GM18907 (cell line): ENCODE data around the gene TBC1D9.
"Not testable (repeated sequence)": the region's sequence is repeated elsewhere in the genome, so short reads cannot be mapped to it uniquely, and the experiment has no call there.

ENCODE experiments used
- ATAC-seq: cut with Tn5 transposase; IDR thresholded peaks from one replicate; pipeline ENCODE4 v1.9.1; 2021; ENCODE audit warnings: mild to moderate bottlenecking, moderate library complexity; ENCODE audit not compliant: unreplicated experiment

The TBC1D9 gene

DNA sequence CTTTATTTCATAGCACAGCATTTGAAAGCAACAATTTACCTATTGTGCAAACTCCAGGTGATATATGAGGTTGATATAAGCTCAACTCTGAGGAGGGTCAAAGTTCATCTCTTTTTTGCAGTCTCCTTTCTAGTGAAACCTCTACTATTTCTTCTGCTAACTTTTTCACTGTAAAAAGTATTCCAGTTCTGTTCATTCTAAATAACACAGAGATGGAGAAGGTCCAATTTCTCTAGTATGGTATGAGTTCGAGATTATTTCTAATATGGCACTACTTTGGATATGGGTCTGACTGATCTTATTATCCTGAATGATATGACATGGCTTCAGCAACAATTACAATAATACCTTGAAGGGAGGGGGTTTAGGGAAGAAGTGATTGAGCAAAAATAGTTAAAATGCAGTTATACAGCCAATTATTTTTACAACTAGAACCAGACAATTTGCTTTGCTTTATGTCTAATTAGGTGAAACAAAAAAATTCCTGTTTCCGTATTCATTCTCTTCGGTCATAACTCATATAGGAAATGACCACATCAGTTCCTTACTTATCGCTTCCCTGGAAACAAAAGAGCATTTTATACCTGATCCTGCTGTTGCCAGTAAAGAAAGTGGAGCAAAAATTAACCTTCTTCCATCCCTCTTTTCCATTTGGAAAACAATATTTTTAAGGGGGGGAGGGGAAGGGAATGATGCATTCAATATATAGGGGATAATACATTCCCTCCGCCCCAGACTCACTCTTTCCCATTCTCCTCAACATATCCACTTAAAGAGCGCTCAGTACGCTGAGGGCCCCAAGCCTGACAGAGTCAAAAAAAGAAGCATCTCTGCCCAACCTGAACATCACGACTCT lies 1.0 kb downstream of the TBC1D9 start:
- ATAC-seq, result no peak

DNA sequence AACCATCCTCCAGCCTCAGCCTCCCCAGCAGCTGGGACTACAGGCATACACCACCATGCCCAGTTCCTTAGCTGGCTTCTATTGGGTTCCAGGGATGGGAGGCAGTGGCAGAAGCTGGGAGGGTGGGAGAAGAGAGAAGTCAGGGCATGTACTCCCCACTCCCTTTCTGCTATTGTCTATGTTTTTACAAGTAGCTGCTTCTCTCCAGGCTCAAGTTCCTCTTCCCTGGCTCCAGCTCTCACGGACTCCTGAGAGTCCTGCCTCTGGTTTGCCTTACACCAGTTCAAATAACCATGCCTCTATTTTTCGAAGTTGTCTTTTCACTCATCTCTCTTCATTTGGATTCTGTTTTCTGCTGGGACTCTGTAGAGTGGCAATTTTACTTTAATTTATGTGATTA lies 2.9 kb downstream of the TBC1D9 start:
- no peak for ATAC-seq

DNA sequence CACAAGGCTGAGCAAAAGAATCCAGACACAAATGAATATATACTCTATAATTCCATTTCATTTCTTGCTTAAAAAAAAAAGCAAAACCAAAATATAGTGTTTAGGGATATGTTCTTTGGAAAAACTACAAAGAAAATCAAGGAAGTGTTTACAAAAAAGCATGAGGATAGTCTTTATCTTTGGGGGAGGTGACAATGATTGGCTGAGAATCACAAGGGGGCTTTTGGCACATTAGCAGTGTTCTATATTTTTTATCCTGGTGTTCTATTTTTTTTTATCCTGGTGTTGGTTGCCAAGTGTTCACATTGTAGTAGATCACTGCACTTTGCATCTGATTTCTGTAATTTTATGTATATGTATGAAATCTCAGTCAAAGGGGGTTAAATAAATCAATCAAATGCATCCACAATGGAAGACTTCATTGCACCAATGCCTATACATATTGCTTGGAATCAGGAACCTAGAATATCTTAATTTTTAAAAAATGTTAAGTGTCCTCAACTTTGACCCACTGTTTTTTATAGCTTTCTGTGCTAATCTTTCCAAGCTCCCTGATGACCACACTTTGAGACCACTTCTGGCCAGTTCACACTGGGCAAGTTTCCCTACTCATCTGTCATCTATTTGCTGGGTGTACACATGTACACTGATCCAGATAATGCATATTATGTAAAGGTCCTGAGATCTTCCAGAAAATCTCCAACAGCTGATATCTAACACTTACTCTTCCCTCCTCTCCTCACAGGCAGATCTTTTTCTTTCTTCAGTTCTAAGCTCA lies 3.7 kb downstream of the TBC1D9 start:
- ATAC-seq, result no peak

DNA sequence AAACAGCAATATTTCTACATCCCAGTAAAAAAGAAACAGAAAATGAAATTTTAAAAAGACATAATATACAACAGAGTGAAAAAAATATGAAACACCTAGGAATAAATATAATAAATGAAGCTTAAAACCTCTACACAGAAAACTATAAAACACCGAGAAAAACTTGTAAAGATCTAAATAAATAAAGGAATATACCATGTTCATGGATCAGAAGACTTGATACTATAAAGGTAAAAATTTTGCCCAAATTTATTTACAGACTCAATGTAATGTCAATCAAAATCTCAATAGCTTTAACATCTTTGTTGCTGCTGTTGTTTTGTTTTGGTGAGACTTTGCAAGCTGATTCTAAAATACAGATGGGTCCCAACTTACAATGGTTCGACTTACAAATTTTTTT lies 5.7 kb downstream of the TBC1D9 start:
- no peak for ATAC-seq

DNA sequence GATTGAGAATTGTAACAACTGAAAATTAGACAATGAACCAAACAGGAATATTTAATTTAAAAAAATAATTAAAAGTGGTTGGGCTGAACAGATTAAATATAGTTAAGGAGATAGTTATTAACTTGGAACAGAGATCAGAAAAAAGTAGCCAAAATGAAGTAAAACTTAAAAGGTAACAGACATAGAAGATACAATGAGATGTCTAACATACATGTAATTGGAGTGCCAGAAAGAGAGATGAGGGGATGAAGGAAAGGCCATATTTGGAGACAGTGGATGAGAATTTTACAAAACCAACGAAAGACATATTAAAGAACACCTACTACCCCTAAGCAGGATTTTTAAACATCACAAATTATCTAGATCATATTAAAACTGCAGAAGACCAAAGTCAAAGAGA lies 8.0 kb downstream of the TBC1D9 start:
- ATAC-seq, result no peak

DNA sequence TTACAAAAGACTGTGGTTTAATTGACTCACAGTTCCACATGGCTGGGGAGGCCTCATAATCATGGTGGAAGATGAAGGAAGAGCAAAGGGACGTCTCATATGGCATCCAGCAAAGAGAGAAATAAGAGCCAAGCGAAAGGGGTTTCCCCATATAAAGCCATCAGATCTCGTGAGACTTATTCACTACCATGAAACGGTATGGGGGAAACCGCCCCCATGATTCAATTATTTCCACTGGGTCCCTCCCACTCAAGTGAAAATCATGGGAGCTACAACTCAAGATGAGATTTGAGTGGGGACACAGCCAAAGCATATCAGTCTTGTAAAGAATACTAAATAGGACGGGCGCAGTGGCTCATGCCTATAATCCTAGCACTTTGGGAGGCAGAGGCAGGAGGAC lies 9.6 kb downstream of the TBC1D9 start:
- not testable (repeated sequence) for ATAC-seq

DNA sequence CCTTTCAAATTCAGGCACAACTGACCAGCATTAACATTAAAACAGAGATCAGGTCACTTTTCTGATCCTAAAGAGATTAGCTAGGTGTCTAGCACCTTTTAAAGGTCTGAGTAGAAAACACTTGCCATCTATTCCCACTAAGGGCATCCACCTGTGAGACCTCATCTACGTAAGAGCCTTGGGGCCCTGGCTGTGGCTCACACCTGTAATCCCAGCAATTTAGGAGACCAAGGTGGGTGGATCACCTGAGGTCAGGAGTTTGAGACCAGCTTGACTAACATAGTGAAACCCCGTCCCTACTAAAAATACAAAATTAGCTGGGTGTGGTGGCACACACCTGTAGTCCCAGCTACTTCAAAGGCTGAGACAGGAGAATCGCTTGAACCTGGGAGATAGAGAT lies 11.8 kb downstream of the TBC1D9 start:
- ATAC-seq, result no peak

DNA sequence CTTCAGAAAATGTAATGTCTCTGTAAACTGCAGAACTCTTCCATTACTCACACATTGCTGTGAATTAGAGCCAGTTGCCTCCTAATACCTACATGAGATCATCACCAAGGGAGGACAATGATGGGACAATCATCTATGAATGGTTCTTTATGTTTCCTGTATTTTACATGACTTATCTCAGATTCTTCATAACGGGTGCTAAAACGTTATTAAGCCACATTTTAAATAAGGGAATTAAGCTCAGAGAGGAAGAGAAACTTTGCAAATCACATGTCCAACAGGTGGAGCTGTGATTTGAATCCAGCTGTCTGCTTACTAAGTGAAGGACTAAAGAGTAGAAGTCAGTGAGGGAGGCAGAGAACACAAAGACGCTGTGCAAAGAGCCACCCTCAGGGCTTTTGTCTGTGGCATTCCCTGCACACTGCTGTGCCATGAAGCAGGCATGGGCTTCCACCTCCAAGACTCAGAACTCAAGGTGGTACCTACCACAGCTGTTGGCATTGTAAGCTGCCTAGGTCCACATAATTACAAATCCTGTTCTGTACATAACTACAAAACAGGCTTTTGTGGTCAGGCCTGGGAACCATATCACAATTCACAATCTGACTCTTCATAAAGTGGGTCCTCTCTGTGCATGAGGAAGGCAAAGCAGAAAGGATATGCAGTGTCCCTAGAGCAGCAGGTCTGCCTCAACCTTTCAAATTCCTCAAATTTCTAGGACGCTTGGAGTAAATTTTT lies 12.8 kb downstream of the TBC1D9 start:
- ATAC-seq, result peak; percentile 84

DNA sequence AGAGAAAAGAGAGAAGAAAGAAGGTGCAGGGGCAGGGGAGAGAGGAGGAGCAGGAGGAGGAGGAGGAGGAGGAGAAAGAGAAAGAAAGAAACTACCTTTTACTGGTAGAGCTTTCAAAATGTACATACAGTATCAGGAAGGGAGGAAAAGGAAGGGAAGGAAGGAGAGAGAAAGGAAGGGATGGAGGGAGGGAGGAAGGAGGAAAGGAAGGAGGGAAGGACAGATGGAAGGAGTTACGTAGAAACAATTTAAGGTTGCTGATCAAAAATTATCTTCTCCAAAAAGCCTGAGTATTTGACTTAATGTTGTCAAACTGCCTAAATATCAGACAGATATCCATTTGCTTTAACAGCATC lies 13.4 kb downstream of the TBC1D9 start:
- ATAC-seq, result peak; percentile 19

DNA sequence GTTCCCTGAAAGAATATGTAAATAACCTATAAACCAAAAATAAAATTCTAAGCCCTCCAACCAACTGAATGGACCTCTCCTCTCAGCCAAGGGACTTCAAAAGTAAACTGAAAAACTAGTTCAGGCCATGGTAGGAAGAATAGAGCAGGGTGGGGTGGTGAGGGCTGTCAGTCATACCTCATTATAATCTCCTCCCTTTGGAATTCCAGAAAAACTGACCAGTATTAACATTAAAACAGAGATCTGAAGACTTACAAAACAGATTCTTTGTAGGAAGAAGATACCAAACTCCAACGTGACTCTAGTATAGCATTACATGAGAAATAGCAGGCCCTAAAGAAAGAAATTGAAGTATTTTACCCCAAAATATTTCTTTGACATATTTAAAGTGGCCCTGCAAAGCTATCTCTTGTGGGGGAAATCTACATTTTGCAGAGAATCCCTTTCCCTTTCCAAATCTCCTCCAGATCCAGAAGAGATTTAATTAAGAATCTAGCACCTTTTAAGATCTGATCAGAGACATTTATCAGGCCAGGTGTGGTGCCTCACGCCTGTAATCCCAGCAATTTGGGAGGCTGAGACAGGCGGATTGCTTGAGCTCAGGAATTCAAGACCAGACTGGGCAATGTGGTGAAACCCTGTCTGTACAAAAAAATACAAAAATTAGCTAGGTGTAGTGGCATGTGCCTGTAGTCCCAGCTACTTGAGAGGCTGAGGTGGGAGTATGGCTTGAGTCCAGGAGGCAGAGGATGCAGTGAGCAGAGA lies 15.1 kb downstream of the TBC1D9 start:
- ATAC-seq, result no peak

DNA sequence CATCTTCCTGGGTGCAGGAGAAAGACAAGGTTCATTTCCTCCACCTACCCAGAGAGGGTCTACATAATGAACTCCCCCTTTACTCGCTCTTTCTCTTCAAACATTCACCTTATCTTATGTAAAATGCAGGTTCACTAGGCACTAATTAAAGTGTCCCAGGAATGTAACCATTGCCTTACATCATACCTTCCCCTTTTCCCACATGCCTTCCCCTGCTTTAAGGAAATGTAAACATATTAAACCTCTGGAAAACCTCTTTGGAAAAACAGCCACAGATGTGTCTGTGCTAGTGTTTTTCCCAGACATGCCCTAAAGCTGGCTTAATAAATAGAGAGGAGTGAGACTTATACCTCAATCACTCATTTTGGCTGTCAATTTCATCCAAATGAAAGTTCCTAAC lies 15.8 kb downstream of the TBC1D9 start:
- no peak for ATAC-seq

DNA sequence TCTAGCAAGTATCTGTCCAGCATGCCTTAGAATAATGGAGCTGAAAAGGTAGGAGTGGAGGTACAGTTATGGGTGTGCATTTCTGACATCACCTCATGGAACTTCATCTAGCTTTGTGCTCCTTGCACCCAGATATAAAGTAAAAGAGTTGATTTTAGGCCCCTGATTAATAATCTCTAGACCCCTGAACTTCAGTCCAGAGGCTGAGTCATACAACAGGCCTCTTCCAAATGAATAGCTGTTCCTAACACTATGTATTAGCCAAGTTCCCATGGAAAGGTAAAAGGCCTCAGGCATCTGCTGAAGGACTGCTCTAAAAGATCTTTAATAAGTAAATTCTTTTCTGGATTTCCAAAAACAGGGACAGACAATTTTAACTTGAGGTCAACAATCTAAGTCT lies 16.2 kb downstream of the TBC1D9 start:
- ATAC-seq, result no peak

DNA sequence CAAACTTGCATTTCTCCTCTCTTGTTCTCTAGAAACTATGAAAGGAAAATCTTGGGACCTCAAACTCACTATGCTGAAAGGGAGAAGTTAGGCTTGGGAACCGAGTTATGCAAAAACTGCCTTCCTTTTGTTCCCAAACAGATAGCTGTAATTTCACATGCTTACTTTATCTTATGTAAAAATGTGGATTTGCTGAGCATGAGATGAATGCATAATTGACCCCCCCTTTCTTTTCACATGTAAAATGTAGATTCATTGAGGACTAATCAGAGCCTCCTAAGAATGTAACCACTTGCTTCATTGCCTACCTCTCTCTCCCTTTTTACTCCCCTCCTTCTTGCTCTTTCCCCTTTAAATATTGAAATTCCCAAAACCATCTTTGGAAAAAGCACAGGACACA lies 18.0 kb downstream of the TBC1D9 start:
- ATAC-seq, result no peak

DNA sequence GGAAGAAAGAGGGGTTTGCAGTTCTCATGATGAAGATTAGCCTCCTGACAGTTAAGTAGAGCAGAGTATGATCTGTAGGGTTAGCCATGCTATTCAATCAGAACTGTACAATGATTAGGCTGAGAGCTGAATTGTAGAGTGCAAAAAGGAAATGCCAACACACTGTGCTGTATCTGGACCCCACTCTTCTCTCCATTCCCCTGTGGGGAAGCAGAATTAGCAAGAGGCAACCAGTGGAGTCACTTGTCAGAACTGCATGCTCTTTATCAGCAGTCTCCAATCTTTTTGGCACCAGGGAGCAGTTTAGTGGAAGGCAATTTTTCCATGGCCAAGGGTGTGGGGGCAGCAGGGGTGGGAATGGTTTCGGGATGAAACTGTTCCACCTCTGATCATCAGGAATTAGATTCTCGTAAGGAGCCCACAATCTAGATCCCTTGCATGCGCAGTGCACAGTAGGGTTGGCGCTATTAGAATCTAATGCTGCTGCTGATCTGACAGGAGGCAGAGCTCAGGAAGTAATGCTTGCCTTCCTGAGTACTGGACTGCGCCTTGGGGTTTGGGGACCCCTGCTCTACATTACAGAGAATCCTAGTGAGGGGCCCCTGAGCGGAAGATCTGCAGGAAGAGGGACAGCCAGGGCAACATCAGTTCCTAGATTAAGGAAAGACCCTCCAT lies 19.4 kb downstream of the TBC1D9 start:
- no peak for ATAC-seq

DNA sequence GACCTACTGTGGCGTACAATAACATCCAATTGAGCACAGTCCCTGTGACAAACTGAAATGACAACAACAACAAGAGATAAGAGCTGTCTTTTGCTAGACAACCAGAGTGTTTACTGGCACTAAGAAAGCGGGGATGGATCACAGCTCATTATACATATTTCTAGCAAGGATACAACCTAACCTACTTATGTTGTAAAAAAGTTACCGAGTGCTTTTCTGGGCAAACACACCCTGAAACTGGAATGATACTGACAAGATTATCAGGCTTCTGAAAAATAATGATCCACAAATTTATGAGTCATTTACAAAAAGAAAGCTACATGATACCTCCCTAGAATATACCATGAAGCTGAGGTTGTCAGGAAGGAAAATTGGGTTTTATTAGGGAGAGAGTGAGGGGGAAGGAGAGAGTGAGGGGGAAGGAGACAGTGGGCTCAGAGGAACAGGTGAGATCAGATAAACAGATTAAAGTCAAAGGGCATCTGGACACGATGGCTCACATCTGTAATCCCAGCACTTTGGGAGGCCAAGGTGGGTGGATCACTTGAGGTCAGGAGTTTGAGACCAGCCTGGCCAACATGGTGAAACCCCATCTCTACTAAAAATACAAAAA lies 20.3 kb downstream of the TBC1D9 start:
- ATAC-seq, result no peak

DNA sequence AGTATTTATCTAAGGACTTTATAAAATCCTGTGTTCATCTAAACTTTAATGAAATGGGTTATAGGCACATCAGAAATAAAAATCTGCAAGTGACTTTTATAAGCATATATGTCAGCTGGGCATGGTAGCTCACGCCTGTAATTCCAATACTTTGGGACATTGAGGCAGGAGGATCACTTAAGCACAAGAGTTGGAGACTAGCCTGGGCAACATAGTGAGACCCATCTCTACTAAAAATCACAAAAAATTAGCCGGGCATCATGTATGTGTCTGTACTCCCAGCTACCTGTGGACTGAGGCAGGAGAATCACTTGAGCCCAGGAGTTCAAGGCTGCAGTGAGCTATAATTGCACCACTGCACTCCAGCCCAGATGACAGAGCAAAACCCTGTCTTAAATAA lies 20.9 kb downstream of the TBC1D9 start:
- ATAC-seq, result no peak

DNA sequence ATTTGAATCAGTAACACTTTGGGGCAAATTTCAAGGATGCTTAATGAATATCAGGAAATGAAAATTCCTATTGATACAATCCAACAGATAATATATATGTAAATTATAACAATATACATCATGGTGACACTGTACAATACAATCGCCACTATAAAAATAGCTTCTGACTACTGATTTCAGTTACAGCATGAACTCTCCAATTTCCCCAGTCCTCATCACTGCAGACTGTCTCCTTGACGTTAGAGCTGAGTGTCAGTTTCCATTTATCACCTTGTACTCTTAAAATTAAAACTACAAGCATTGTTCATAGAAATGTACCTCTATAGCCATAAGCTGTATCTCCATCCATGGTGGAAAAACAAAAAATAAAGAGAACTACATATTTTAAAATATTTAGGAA lies 23.4 kb downstream of the TBC1D9 start:
- ATAC-seq, result no peak

DNA sequence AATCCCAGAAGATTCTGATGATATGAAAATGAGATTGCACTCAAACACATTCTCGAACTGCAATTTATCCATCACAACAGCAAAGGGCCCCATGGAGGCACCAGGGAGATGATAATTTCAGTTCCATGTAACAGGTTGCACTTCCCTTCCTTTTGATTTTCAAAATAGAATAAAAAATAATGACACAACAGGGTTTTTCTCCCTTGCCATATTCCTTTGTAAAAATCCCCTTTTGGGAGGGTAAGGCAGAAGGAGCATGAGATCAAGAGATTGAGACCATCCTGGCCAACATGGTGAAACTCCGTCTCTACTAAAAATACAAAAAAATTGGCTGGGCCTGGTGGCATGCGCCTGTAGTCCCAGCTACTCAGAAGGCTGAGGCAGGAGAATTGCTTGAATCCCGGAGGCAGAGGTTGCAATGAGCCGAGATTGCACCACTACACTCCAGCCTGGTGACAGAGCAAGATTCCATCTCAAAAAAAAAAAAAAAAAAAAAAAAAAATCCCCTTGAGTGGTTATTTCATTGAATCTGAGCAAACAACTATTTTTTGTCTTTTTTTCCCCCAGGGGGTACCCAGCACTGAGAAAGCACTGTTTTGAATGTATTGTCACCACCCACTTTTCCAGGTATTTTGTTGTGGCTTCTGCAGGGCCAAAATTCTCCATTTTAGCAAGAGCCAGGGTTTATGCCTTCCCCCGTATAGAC lies 26.7 kb downstream of the TBC1D9 start:
- no peak for ATAC-seq

DNA sequence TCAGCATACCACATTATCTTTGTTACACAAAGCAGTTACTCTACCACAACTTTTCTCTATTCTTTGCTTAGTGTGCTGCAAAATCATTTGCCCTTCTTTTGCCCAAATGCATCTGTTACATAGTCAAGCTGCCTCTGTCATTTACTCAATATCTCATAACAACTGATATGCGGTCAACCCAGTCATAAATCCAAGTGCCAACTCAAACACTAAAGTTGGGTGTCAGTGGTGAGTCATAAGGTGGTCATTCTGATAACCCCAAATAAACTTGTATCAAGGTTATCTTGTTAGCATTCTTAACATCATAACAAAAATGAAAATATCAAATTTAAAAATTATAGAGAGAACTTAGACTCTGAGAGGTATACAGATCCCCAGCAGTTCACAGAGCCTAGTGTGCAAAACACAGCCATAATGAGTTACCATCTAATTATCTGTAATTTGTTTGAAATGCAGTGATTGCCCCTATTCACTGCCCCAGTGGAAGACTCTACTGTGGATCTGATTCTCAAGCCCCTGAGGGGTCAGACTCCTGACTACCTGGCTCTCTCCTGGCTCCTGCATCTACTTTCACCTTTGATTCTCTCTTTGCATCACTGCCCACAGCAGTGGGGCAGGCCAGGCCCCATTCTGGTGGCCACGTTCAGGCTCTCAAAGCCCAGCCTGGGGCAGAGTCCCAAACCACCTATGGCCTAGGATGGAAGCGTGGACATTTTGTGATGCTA lies 29.2 kb downstream of the TBC1D9 start:
- ATAC-seq, result no peak
